Ovary (tissue), 9 donors: ENCODE data around the gene TMC6. TPM values are rescaled to one million over a fixed set of nuclear protein-coding genes. Genes with fewer than 3 reads are reported as not detected.

Experiments used
- DNase-seq, 5 donors: peaks; one replicate each; pipeline ENCODE4 v3.0.0-alpha.2; 2019 to 2020
- H3K27ac ChIP-seq, 2 donors: fragments of 200-600 bp; one replicate each; pipeline versions ENCODE4 v1.5.1 to v1.8.0; 2019 to 2022
- H3K27me3 ChIP-seq: fragments of 200-600 bp; one replicate; pipeline ENCODE4 v1.8.0; 2022
- H3K36me3 ChIP-seq: fragments of 200-600 bp; sonication (generic); one replicate; pipeline ENCODE4 v1.5.1; 2019
- H3K4me1 ChIP-seq: one replicate; pipeline ENCODE4 v1.8.1; 2013; ENCODE audit warnings: mild to moderate bottlenecking, moderate library complexity; ENCODE audit not compliant: insufficient read depth
- H3K4me3 ChIP-seq: fragments of 200-600 bp; sonication (generic); one replicate; pipeline ENCODE4 v1.5.1; 2017
- H3K9me3 ChIP-seq, 2 donors: fragments of 200-600 bp in 1 of 2; sonication (generic) in 1 of 2; one replicate each; pipeline versions ENCODE4 v1.5.1 to v1.8.1; 2013 to 2019; ENCODE audit warnings: mild to moderate bottlenecking in 1 of 2, moderate library complexity in 1 of 2
- CTCF ChIP-seq, 3 donors: fragments of 450-650 bp in 2 of 3; fragments of 200-600 bp in 1 of 3; IDR thresholded peaks; one replicate each; pipeline versions ENCODE4 v1.5.1 to v1.8.0; 2016 to 2022; ENCODE audit warnings: antibody characterized with exemption in 3 of 3, mild to moderate bottlenecking in 1 of 3
- EP300 ChIP-seq: sonication (generic); formaldehyde crosslinking; IDR thresholded peaks from one replicate; pipeline ENCODE4 v1.6.1; 2017; ENCODE audit warnings: antibody characterized with exemption
- POLR2A ChIP-seq: fragments of 450-650 bp; IDR thresholded peaks from one replicate; pipeline ENCODE4 v1.6.1; 2017; ENCODE audit warnings: antibody characterized with exemption, mild to moderate bottlenecking, moderate library complexity
- WGBS, 3 donors: extraction: QIAGEN DNeasy Blood & Tissue Kit in 1 of 3; methylation state at CpG; one replicate each; pipeline versions ENCODE4 v1.1.5 to v1.1.7; 2013 to 2017; 5-methylcytosine and 5-hydroxymethylcytosine counted together
- intact Hi-C, 4 donors: fragments of 100-400 bp; cut with DNase I; formaldehyde crosslinking; loops; one replicate each; pipeline versions ENCODE4 v1.11.0 to v1.15.1; 2022 to 2023
- polyA plus RNA-seq, 2 donors: library from polyadenylated mRNA; stranded (reverse); fragments of 200-250 nt in 1 of 2; fragments of 350-450 nt in 1 of 2; fragmentation: Illumina TruSeq in 1 of 2; extraction: RNeasy Lipid Tissue Mini Kit (QIAGEN cat#74804) in 1 of 2; gene quantifications; one replicate each; pipeline ENCODE4 v1.2.3, GENCODE V29; 2013 to 2014
- total RNA-seq, 7 donors: library from RNA; depleted of rRNA in 2 of 7; stranded (reverse); fragments of >200 nt in 2 of 7; fragmentation: NEBNext Ultra II Directional in 3 of 7; extraction: Animal tissue kit (Norgen Biotek cat#: 25700) in 3 of 7; gene quantifications; one replicate each; pipeline versions ENCODE4 v1.1.0 to v1.2.4, GENCODE V29; 2016 to 2023
- donor health status: DM: no; HTN: no; CAD: no; lungs with moderate emphysema.
- donor health status: DM: no; HTN: no; CAD: no.
- donor health status: Bipolar disorder and iron deficiency.
- donor health status: DM: yes; HTN: yes; CAD: no.
- donor health status: DM: no; HTN: no; CAD: no.
- donor health status: DM: yes; HTN: yes; CAD: no.

The TMC6 gene
- total and polyA plus RNA-seq, 9 donors: 1.2 to 26.8 (median 8.3) TPM

DNA sequence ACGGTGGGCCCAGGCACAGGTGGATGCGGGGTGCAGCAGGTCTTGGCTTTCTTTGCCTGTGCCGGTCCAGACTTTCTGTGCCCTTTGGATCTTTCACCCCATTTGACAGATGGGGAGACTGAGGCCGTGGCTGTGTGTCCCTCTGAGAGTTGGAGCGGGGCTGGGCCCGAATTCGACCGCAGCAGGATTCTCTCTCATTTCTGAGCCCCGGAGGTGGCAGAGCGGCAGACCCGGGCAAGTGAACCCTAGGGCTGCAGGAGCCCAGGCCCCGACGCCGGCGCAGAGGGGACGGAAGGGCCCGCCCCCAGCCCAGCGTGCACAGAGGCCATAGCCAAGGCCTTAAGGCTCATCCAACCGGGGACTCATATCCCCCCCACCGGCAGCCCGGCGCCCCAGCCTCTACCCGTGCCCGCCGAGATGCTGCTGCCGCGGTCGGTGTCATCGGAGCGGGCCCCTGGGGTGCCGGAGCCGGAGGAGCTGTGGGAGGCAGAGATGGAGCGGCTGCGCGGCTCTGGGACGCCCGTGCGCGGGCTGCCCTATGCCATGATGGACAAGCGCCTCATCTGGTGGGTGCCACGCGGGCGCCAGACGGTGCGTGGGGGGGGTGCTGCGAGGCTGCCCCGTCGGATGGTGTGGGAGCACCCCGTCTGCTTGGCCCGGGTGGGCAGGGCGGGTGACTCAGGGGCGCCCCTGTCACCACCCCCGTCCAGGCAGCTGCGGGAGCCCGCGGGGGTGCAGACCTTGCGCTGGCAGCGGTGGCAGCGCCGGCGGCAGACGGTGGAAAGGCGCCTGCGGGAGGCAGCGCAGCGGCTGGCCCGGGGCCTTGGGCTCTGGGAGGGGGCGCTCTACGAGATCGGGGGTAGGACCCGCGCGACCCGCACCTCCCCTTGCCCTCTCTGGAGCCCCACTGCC lies 2.9 kb upstream of the TMC6 start:
- H3K27me3 ChIP-seq: no peaks in the 10 kb centered on the region
- no peaks in the 10 kb centered on the region for H3K36me3 ChIP-seq
- H3K4me3 ChIP-seq: no peak overlapping the region
- 19 to 28% (median 25%) methylated on average over 49 to 74 of the region's 74 CpGs for whole genome bisulfite sequencing, 3 donors
- no peaks in the 10 kb centered on the region for H3K4me1 ChIP-seq
- no peak for TF ChIP-seq POLR2A
- TF ChIP-seq CTCF (IDR thresholded peaks at IDR 0.05): no peak
- no peak for TF ChIP-seq EP300
- no peaks in the 10 kb centered on the region for H3K9me3 ChIP-seq
- no peak overlapping the region for H3K27ac ChIP-seq
- intact Hi-C loops: no loop called here
- no peak for DNase-seq

DNA sequence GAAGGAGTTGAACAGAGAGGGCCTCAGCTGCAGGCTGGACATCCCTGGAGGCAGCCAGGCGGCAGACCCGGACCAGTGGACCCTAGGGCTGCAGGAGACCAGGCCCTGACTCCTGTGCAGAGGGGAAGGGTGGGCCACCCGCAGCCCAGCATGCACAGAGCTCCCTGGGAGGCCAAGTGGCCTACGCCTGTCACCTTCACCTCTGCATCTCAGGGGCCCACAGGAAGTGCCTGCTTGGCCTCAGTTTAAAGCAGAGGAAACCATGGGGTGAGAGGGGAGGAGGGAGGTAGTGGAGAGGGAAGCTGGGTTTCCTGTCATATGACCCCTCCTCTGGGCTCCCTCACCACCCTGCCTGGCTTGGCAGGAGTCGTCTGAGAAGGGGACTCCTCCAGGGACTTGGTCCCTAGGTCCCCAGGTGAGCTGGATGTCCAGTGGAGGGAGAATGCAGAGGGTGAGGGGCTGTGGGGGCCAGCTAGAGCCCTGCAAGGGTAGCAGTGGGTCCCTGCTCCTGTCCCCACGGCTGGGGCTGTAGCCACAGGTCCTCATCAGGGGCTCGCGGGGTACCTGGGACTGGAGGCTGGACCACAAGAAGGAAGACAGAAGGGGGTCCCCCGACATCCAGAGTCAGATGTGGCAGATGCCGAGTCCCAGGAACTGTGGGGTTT lies 2.0 kb upstream of the TMC6 start, which contains the start of gene TMC8:
Gene TMC8, plus strand, starts transcription at position 335 of the 665 bp plus-strand sequence. CDS start 818 bp downstream, outside the sequence.
- H3K27me3 ChIP-seq: no peaks in the 10 kb centered on the region

GRCh38 chr17:78130090-78130436 lies 1.5 kb upstream of the TMC6 start:
- no peaks in the 10 kb centered on the region for H3K9me3 ChIP-seq
- no peaks in the 10 kb centered on the region for H3K4me1 ChIP-seq
- 61 to 70% (median 63%) methylated on average over 5 of the region's 5 CpGs for WGBS, 3 donors
- no peaks in the 10 kb centered on the region for H3K27me3 ChIP-seq
- no peak for DNase-seq
- no peak overlapping the region for H3K27ac ChIP-seq
- H3K36me3 ChIP-seq: no peaks in the 10 kb centered on the region
- TF ChIP-seq EP300: no peak
- TF ChIP-seq CTCF (IDR thresholded peaks at IDR 0.05): no peak
- TF ChIP-seq POLR2A: no peak
- no peak overlapping the region for H3K4me3 ChIP-seq
- intact Hi-C loops: no loop called here

More for the DNA sequence above, 2.0 kb upstream of the TMC6 start, which contains the start of gene TMC8:
- H3K4me1 ChIP-seq: no peaks in the 10 kb centered on the region
- intact Hi-C loops: no loop called here
- TF ChIP-seq EP300 (no peak), POLR2A (no peak), CTCF (IDR thresholded peaks at IDR 0.05) (no peak)
- H3K9me3 ChIP-seq: no peaks in the 10 kb centered on the region
- no peak within 1 kb of the TSS for H3K27ac ChIP-seq
- no peaks in the 10 kb centered on the region for H3K36me3 ChIP-seq
- no peak for DNase-seq
- H3K4me3 ChIP-seq: no peak within 1 kb of the TSS
- 81 to 84% (median 83%) methylated on average over 9 to 10 of the region's 10 CpGs for WGBS, 3 donors

GRCh38 chr17:78129351-78130089 lies 965 bp upstream of the TMC6 start:
- no peaks in the 10 kb centered on the region for H3K36me3 ChIP-seq
- no peaks in the 10 kb centered on the region for H3K27me3 ChIP-seq
- no peaks in the 10 kb centered on the region for H3K9me3 ChIP-seq
- TF ChIP-seq EP300 (no peak), CTCF (IDR thresholded peaks at IDR 0.05) (no peak), POLR2A (no peak)
- 63 to 80% (median 76%) methylated on average over 4 of the region's 4 CpGs for WGBS, 3 donors
- DNase-seq: no peak
- intact Hi-C loops: loop anchor here in 1 of 4 donors (10.0 kb wide), 1 partner anchor 245 kb away; the partner anchor contains the start of gene PGS1
- no peaks in the 10 kb centered on the region for H3K4me1 ChIP-seq
- no peak overlapping the region for H3K4me3 ChIP-seq
- no peak overlapping the region for H3K27ac ChIP-seq
